Psoas muscle (tissue), 8 donors: ENCODE data around the gene SASH1. TPM values are rescaled to one million over a fixed set of nuclear protein-coding genes. Genes with fewer than 3 reads are reported as not detected.
A peak's percentile ranks its signal among the peaks of the same experiment; 100 is the strongest.

Experiments
- ATAC-seq, 4 donors: fragments of 200-7000 bp; cut with Tn5 transposase; one replicate each; pipeline ENCODE4 v1.9.1; 2020; ENCODE audit warnings: moderate library complexity in 3 of 4, mild to moderate bottlenecking in 2 of 4
- DNase-seq, 2 donors: peaks; one replicate each; pipeline ENCODE4 v3.0.0-alpha.2; 2020
- H3K27ac ChIP-seq: fragments of 200-600 bp; one replicate; pipeline ENCODE4 v1.8.0; 2022
- H3K27me3 ChIP-seq, 3 donors: fragments of 200-600 bp in 1 of 3; one replicate each; pipeline versions ENCODE4 v1.6.1 to v1.8.0; 2013 to 2022; ENCODE audit warnings: low read length in 2 of 3, mild to moderate bottlenecking in 2 of 3, moderate library complexity in 1 of 3; ENCODE audit not compliant: insufficient read depth in 3 of 3
- H3K36me3 ChIP-seq, 2 donors: fragments of 200-600 bp in 1 of 2; one replicate each; pipeline versions ENCODE4 v1.6.1 to v1.8.0; 2013 to 2022; ENCODE audit warnings: low read depth in 1 of 2, mild to moderate bottlenecking in 1 of 2, moderate library complexity in 1 of 2; ENCODE audit not compliant: insufficient read depth in 1 of 2
- H3K4me1 ChIP-seq: fragments of 200-600 bp; one replicate; pipeline ENCODE4 v1.8.0; 2022
- H3K4me3 ChIP-seq: fragments of 200-600 bp; one replicate; pipeline ENCODE4 v1.8.0; 2022; ENCODE audit warnings: mild to moderate bottlenecking
- H3K9me3 ChIP-seq: fragments of 200-600 bp; one replicate; pipeline ENCODE4 v1.8.0; 2022
- WGBS, 3 donors: extraction: QIAGEN DNeasy Blood & Tissue Kit; methylation state at CpG; one replicate each; pipeline versions ENCODE4 v1.1.6 to v1.1.7; 2013; 5-methylcytosine and 5-hydroxymethylcytosine counted together
- intact Hi-C, 2 donors: fragments of 100-400 bp; cut with DNase I; formaldehyde crosslinking; loops; one replicate each; pipeline versions ENCODE4 v1.11.0 to v1.14.2; 2022
- polyA plus RNA-seq, 3 donors: library from polyadenylated mRNA; stranded (reverse); fragments of 200-250 nt; gene quantifications; one replicate each; pipeline ENCODE4 v1.2.3, GENCODE V29; 2013
- total RNA-seq, 4 donors: library from RNA; stranded (reverse); fragmentation: NEBNext Ultra II Directional in 2 of 4; extraction: Animal tissue kit (Norgen Biotek cat#: 25700) in 2 of 4; gene quantifications; one replicate each; pipeline versions ENCODE4 v1.2.1 to v1.2.4, GENCODE V29; 2021 to 2023
- TF ChIP-seq, protein P1 (sequence below): fragments of 200-600 bp; IDR thresholded peaks from one replicate; pipeline ENCODE4 v1.8.0; 2022; ENCODE audit warnings: antibody characterized with exemption
- donor health status: healthy with polysubstance abuse.
- donor health status: DM: no; HTN: no; CAD: no; lungs with moderate emphysema.
- donor health status: Bipolar disorder and iron deficiency.
- donor health status: healthy.
- donor health status: DM: yes; HTN: yes; CAD: no.
- donor health status: DM: no; HTN: no; CAD: no.
- donor health status: DM: no; HTN: no; CAD: no.
- donor health status: DM: yes; HTN: yes; CAD: no.

SASH1 gene
- total and polyA plus RNA-seq, 7 donors, result 5.0 to 26.1 (median 13.0) TPM

DNA sequence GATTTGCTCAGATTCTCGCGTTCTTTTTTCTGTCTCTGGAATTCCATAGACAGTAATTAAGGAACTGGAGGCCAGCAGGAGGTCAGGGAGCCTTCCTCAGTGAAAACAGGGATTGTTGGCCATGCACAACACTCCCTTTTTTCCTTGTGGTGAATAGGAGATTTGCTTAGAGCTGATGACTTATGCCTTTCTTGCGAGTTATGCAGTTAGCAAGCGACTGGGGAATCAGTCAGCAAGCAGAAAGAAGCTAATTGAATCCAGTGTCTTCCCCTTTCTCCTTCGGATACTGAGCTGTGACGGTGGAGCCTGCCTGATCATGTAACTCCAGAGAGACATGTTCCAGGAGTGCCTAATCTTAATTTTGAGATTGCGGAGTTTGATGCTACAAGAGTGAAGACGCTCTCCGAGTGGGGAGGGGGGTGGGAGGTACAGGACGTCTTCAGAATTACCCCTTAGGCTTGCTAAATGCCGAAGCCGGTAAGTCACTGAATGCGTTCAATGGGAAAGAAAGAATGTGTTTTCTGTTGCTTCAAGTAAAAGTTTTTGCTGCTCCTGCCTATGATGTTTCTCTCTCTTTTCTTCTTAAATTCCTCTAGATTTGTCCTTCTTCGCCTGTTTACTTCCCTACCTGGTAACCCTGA is 165.9 kb downstream of the SASH1 start:
- Histone ChIP-seq H3K9me3 (no peaks in the 10 kb centered on the region), H3K4me3 (peak overlapping the region; percentile 61), H3K27me3 (peaks cover 0 to 2% (median 0%) of the 10 kb centered on the region in 3 donors), H3K4me1 (peaks cover 17% of the 10 kb centered on the region), H3K36me3 (no peaks in the 10 kb centered on the region), H3K27ac (peak overlapping the region; percentile 63)
- ATAC-seq (peak in 3 of 4 donors; percentile 28 to 44 (median 36)), DNase-seq (no peak)
- intact Hi-C loops, result no loop called here
- TF ChIP-seq, protein P1, sequence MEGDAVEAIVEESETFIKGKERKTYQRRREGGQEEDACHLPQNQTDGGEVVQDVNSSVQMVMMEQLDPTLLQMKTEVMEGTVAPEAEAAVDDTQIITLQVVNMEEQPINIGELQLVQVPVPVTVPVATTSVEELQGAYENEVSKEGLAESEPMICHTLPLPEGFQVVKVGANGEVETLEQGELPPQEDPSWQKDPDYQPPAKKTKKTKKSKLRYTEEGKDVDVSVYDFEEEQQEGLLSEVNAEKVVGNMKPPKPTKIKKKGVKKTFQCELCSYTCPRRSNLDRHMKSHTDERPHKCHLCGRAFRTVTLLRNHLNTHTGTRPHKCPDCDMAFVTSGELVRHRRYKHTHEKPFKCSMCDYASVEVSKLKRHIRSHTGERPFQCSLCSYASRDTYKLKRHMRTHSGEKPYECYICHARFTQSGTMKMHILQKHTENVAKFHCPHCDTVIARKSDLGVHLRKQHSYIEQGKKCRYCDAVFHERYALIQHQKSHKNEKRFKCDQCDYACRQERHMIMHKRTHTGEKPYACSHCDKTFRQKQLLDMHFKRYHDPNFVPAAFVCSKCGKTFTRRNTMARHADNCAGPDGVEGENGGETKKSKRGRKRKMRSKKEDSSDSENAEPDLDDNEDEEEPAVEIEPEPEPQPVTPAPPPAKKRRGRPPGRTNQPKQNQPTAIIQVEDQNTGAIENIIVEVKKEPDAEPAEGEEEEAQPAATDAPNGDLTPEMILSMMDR, result no peak
- 17 to 29% (median 23%) methylated on average over 14 of the region's 14 CpGs for WGBS, 3 donors

DNA sequence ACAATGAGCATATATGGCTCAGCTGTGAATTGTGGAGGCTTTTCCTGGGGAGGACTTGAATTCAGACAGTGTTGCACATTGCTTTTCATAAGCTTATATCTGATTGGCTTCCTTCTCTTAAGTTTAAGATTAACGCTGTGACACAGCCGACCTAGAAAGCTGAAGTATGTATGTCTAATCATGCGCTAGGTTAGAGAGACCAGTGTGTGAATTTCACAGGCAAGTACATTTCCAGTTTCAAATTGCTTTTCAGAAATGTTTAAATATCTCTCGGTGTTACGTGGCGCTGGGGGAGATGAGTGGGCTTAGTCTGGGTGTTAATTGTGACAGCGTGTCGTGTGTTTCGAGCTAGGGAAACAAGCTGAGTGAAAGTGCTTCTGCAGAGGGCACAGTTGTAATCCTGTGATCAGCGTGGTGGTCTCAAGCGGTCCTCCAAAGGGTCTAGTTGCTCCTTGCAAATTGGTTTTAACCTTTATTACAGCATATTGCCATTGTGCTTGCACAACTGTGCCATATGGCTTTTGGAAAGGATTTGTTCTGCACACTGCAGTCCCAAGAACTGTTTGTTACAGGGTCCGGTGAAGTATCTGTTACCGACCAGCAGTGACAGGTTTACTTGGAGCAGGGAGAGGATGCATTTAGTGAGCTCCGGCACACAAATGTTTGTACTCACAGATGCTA is 166.6 kb downstream of the SASH1 start:
- peak overlapping the region; percentile 63 for H3K27ac ChIP-seq
- intact Hi-C loops, result no loop called here
- H3K27me3 ChIP-seq, result peaks cover 0 to 2% (median 0%) of the 10 kb centered on the region in 3 donors
- no peaks in the 10 kb centered on the region for H3K9me3 ChIP-seq
- H3K4me1 ChIP-seq, result peaks cover 17% of the 10 kb centered on the region
- no peaks in the 10 kb centered on the region for H3K36me3 ChIP-seq
- WGBS, 3 donors, result 10 to 22% (median 15%) methylated on average over 14 of the region's 14 CpGs
- DNase-seq (no peak), ATAC-seq (peak in 3 of 4 donors; percentile 12 to 31 (median 28))
- H3K4me3 ChIP-seq, result peak overlapping the region; percentile 61
- TF ChIP-seq, protein P1, result no peak

DNA sequence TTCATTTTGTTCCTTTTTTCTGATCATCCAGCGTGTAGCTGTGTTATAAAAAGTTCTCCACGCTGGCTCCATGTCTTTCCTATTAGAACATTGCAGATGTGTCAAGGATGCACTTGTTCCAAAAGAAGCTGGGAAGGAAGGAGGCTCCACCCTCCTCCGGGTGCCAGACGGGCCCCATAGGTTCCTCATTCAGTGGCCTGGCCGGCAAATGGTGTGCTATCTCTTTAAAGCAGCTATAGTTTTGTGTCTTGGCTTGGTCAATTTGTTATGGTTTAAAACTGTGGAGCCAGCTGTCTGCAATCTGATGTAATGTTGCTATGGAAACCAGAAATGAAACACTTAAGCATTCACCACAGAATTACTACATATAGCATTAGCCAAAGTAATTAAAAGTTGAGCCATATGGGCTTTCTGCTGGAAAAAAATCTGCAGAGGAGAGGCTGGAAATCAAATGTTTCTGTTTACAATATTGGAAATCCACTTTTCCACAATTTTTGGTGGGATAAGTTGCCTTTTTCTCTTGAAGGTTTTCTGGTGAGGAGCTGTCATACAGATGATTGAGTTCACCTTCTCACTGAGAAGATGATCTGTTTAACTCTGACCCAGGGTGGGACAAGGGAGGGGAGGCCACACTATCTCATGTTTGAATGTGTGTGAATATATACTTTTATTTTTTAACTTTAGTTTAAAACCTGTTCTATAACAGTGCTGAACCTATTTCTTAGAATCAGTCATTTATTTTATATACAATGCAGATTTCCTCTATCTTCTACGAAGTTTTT is 167.4 kb downstream of the SASH1 start:
- 11 to 18% (median 13%) methylated on average over 6 of the region's 6 CpGs for WGBS, 3 donors
- intact Hi-C loops, result no loop called here
- Histone ChIP-seq H3K4me3 (peak overlapping the region; percentile 61), H3K9me3 (no peaks in the 10 kb centered on the region), H3K4me1 (peaks cover 17% of the 10 kb centered on the region), H3K36me3 (no peaks in the 10 kb centered on the region), H3K27me3 (peaks cover 0 to 2% (median 0%) of the 10 kb centered on the region in 3 donors), H3K27ac (peak overlapping the region; percentile 33)
- ATAC-seq (peak; percentile 29 to 70 (median 65)), DNase-seq (peak; percentile 71 to 84)
- TF ChIP-seq, protein P1, result no peak

DNA sequence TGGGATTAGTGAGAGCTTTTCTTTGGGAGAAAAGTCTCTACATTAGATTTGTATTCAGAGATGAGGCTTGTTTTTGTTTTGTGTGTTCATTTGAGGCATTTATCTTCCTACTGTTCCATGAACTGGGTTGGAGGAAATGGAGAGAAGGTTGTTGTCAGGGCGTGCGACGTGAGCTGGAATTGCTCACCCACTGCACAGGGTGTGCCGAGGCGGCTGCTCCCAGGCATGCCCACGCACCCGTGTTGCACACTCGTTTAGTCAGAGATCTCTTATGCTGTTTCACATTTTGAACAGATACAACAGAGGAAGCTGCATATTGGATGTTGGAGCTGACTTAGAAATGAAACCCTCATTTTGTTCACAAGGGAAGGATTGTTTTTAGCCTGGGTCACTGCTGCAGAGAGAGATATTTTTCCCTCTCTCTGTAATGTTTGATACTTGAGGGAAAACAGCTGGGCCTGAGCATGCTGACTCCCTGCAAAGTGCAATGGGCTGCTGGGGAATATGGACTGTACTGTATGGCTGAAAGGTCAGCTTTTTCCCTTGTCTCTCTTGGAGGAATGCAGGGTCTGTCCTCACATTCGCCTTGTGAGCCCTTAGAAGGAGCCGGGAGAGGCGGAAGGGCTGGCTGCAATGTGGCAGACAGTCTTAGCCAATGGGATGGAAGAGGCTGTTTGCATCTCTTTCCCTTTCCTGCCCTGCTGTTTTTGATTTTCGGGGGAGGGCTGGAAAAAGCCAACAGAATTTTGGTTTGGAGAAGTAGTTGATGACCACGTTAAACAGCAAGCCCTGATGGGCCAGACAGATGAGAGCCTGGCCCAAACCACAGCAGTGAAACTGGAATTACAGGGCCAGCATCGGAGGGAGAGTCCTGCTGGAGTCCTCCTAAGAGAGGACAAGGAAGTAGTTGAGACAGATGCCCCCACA is 170.8 kb downstream of the SASH1 start:
- peak in 3 of 4 donors; percentile 22 to 52 (median 45) for ATAC-seq
- peaks cover 0 to 2% (median 0%) of the 10 kb centered on the region in 3 donors for H3K27me3 ChIP-seq
- TF ChIP-seq, protein P1, result no peak
- H3K4me3 ChIP-seq, result peak overlapping the region; percentile 12
- intact Hi-C loops, result no loop called here
- H3K4me1 ChIP-seq, result peaks cover 14% of the 10 kb centered on the region
- no peaks in the 10 kb centered on the region for H3K9me3 ChIP-seq
- WGBS, 3 donors, result 59 to 64% (median 61%) methylated on average over 14 of the region's 14 CpGs
- H3K27ac ChIP-seq, result peak overlapping the region; percentile 69
- no peaks in the 10 kb centered on the region for H3K36me3 ChIP-seq
- DNase-seq, result peak; percentile 40 to 67
